ENCODE results near the gene HSPB8. TPM values are rescaled to one million over a fixed set of nuclear protein-coding genes. Genes with fewer than 3 reads are reported as not detected.

HSPB8 gene
- total RNA-seq, 1 donor from 2014 or later = 47.9 TPM

- Histone ChIP-seq H3K4me1 (peaks cover 1% of the 10 kb centered on the region), H3K9me3 (no peaks in the 10 kb centered on the region), H3K27ac (no peak overlapping the region), H3K4me3 (no peak overlapping the region), H3K27me3 (ENCODE audit: low read depth) (no peaks in the 10 kb centered on the region), H3K36me3 (no peaks in the 10 kb centered on the region)
- no peak for TF ChIP-seq CTCF (IDR thresholded peaks at IDR 0.05)
- no peak for DNase-seq
- ATAC-seq = no peak
- intact Hi-C loops (cut with DNase I) = no loop called here
Observed at GRCh38 chr12:119171691-119172425, 6.9 kb upstream of the HSPB8 start.

- intact Hi-C loops (cut with DNase I) = no loop called here
- Histone ChIP-seq H3K36me3 (no peaks in the 10 kb centered on the region), H3K4me3 (no peak overlapping the region), H3K4me1 (peaks cover 10% of the 10 kb centered on the region), H3K27ac (no peak overlapping the region), H3K27me3 (ENCODE audit: low read depth) (no peaks in the 10 kb centered on the region), H3K9me3 (no peaks in the 10 kb centered on the region)
- ATAC-seq (no peak), DNase-seq (no peak)
- TF ChIP-seq CTCF (IDR thresholded peaks at IDR 0.05) = no peak
Observed at GRCh38 chr12:119175081-119175480, 3.6 kb upstream of the HSPB8 start.

GRCh38 chr12:119176267-119177055 is 2.3 kb upstream of the HSPB8 start:
- intact Hi-C loops (cut with DNase I) = no loop called here
- peak overlapping the region; percentile 77 for H3K27ac ChIP-seq
- peak; percentile 52 to 64 for ATAC-seq

GRCh38 chr12:119177056-119177325 is 1.7 kb upstream of the HSPB8 start:
- intact Hi-C loops (cut with DNase I) = no loop called here
- no peak for DNase-seq
- no peaks in the 10 kb centered on the region for H3K27me3 ChIP-seq (ENCODE audit: low read depth)
- no peaks in the 10 kb centered on the region for H3K36me3 ChIP-seq
- H3K27ac ChIP-seq = no peak overlapping the region
- ATAC-seq = no peak
- no peak for TF ChIP-seq CTCF (IDR thresholded peaks at IDR 0.05)
- H3K9me3 ChIP-seq = no peaks in the 10 kb centered on the region
- no peak overlapping the region for H3K4me3 ChIP-seq
- H3K4me1 ChIP-seq = peaks cover 18% of the 10 kb centered on the region

More at GRCh38 chr12:119176267-119177055, 2.3 kb upstream of the HSPB8 start:
- DNase-seq = peak; percentile 84
- no peak for TF ChIP-seq CTCF (IDR thresholded peaks at IDR 0.05)
- H3K36me3 ChIP-seq = no peaks in the 10 kb centered on the region
- no peaks in the 10 kb centered on the region for H3K9me3 ChIP-seq
- H3K4me3 ChIP-seq = peak overlapping the region; percentile 41
- H3K4me1 ChIP-seq = peaks cover 12% of the 10 kb centered on the region
- no peaks in the 10 kb centered on the region for H3K27me3 ChIP-seq (ENCODE audit: low read depth)

GRCh38 chr12:119177724-119178380 is 879 bp upstream of the HSPB8 start:
- intact Hi-C loops (cut with DNase I) = no loop called here
- ATAC-seq = no peak

More at GRCh38 chr12:119177724-119178380, 879 bp upstream of the HSPB8 start:
- H3K9me3 ChIP-seq = no peaks in the 10 kb centered on the region
- H3K4me1 ChIP-seq = peaks cover 26% of the 10 kb centered on the region
- H3K36me3 ChIP-seq = no peaks in the 10 kb centered on the region
- TF ChIP-seq CTCF (IDR thresholded peaks at IDR 0.05) = no peak
- no peaks in the 10 kb centered on the region for H3K27me3 ChIP-seq (ENCODE audit: low read depth)
- H3K4me3 ChIP-seq = no peak overlapping the region
- no peak for DNase-seq
- H3K27ac ChIP-seq = peak overlapping the region; percentile 86

All from lower lobe of right lung (tissue), 2 donors.